ENCODE measurements around the gene GPHN.
"Not testable (repeated sequence)": the region's sequence is repeated elsewhere in the genome, so short reads cannot be mapped to it uniquely, and the experiment has no call there.

Gene GPHN

DNA sequence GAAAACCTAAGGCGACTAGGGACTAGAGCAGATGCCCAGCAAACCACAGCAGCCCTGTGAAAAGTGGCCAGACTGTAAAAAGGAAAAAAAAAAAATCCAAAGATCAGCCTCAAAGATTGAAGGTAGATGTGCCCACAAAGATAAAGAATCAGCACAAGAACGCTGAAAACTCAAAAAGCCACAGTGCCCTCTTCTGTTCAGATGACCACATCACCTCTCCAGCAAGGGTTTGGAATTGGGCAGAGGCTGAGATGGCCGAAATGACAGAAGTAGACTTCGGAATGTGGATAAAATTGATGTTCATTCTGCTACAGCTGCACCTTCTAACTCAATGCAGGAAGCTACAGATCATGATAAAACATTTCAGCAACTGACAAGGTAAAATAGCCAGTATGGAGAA, 154.4 kb downstream of the GPHN start:
- no peak for DNase-seq (ENCODE audit: low read depth)

- DNase-seq (ENCODE audit: low read depth): no peak
Measured at GRCh38 chr14:66677780-66678179, 169.8 kb downstream of the GPHN start.

- no peak for DNase-seq (ENCODE audit: low read depth)
Measured at GRCh38 chr14:66680216-66680615, 172.3 kb downstream of the GPHN start.

GRCh38 chr14:66696326-66696725, 188.4 kb downstream of the GPHN start:
- DNase-seq (ENCODE audit: low read depth): no peak

- no peak for DNase-seq (ENCODE audit: low read depth)
Measured at GRCh38 chr14:66698503-66698902, 190.6 kb downstream of the GPHN start.

GRCh38 chr14:66701813-66702212, 193.9 kb downstream of the GPHN start:
- DNase-seq (ENCODE audit: low read depth): no peak

DNA sequence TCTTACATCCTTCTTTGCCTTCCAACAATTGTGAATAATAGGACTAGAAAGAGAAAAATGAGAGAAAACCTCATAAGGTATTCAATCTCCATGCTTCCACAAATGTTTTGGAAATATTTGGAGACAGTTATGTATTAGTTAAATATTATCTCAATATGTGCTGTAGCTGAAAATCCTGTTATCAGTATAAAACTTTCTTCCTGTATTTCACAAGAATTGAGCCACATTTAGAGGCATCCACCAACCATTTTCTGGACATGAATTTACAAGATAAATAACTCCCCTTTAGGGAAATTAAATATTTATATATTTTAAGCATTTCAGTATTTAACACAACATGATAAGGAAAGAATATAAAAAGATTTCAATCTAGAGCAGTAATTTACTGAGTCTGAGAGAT, 200.3 kb downstream of the GPHN start:
- DNase-seq (ENCODE audit: low read depth): no peak

DNA sequence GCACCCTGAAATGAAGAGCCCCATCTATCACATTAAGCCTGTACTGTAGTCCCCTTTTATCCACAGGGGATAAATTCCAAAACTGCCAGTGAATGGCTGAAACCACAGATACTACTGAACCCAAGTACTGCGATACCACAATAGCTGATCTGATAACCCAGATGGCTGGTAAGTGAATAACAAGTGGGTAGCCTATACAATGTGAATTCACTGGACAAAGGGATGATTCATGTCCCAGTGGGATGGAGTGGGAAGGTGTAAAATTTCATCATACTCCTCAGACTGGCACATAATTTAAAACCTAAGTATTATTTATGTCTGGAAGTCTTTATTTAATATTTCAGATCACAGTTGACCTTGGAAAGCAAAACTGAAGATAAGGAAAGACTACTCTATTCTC, 201.3 kb downstream of the GPHN start:
- no peak for DNase-seq (ENCODE audit: low read depth)

GRCh38 chr14:66714291-66714690, 206.3 kb downstream of the GPHN start:
- DNase-seq (ENCODE audit: low read depth): not testable (repeated sequence)

DNA sequence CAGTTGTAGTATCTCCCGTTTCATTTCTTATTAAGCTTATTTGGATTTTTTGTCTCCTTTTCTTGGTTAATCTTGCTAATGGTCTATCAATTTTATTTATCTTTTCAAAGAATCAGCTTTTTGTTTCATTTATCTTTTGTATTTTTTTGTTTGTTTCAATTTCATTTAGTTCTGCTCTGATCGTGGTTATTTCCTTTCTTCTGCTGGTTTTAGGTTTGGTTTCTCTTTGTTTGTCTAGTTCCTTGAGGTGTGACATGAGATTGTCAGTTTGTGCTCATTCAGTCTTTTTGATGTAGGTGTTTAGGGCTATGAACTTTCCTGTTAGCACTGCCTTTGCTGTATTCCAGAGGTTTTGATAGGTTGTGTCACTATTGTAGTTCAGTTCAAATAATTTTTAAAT, 207.4 kb downstream of the GPHN start:
- not testable (repeated sequence) for DNase-seq (ENCODE audit: low read depth)

DNA sequence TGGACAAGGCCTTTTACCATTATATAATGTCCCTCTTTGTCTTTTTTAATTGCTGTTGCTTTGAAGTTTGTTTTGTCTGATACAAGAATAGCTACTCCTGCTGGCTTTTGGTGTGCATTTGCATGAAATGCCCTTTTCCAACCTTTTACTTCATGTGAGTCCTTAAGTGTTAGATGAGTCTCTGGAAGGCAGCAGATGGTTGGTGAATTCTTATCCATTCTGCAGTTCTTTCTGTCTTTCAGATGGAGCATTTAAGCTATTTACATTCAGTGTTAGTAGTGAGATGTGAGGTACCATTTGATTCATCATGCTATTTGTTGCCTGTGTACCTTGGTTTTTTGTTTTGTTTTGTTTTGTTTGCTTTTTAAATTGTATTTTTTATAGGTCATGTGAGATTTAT, 208.3 kb downstream of the GPHN start:
- no peak for DNase-seq (ENCODE audit: low read depth)

DNA sequence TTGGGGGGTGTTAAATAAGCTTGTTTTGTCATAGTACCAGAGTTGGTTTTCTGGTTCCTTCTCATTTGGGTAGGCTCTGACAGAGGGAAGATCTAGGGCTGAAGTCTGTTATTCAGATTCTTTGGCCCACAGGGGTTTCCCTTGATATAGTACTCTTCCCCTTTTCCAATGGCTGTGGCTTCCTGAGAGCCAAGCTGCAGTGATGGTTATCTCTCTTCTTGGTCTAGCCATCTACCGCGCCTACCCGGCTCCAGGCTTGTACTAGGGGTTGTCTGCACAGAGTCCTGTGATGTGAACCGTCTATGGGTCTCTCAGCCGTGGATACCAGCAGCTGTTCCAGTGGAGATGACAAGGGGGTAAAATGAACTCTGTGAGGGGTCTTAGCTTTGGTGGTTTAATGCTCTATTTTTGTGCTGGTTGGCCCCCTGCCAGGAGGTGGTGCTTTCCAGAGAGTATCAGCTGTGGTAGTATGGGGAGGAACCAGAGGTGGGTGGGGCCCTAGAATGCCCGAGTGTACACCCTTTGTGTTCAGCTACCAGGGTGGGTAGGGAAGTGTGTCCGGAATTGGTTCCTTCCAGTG, 209.7 kb downstream of the GPHN start:
- DNase-seq (ENCODE audit: low read depth): no peak

GRCh38 chr14:66724996-66725395, 217.0 kb downstream of the GPHN start:
- no peak for DNase-seq (ENCODE audit: low read depth)

DNA sequence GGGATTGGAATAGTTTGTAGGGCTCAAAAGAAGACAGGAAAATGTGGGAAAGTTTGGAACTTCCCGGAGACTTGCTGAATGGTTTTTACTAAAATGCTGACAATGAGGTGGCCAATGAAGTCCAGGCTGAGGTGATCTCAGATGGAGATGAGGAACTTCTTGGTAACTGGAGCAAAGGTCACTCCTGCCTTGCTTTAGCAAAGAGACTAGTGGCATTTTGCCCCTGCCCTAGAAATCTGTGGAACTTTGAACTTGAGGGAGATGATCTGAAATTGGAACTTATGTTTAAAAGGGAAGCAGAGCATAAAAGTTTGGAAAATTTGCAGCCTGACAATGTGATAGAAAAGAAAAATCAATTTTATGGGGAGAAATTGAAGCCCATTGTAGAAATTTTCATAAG, 223.4 kb downstream of the GPHN start:
- not testable (repeated sequence) for DNase-seq (ENCODE audit: low read depth)

GRCh38 chr14:66735853-66736252, 227.9 kb downstream of the GPHN start:
- DNase-seq (ENCODE audit: low read depth): no peak

DNA sequence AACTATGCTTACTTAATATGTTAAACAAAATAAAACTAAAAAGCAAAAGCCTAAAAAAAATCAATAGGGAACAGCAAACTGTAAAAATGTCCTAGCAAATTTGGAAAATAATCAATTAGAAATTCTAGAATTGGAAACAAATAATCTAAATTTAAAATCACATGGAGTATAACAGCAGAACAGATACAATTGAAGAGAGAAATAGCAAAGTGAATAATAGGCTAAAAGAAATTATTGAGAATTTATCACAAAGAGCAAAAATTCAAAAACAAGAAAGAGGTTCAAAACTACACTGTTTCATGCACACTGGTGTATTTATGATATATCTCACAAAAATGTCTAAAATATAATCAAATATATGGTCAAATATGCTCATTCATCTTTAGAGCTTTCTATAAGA, 231.9 kb downstream of the GPHN start:
- no peak for DNase-seq (ENCODE audit: low read depth)

- DNase-seq (ENCODE audit: low read depth): no peak
Measured at GRCh38 chr14:66745078-66745477, 237.1 kb downstream of the GPHN start.

GRCh38 chr14:66746316-66747006, 238.5 kb downstream of the GPHN start:
- no peak for DNase-seq (ENCODE audit: low read depth)

GRCh38 chr14:66752109-66752508, 244.2 kb downstream of the GPHN start:
- DNase-seq (ENCODE audit: low read depth): no peak

DNA sequence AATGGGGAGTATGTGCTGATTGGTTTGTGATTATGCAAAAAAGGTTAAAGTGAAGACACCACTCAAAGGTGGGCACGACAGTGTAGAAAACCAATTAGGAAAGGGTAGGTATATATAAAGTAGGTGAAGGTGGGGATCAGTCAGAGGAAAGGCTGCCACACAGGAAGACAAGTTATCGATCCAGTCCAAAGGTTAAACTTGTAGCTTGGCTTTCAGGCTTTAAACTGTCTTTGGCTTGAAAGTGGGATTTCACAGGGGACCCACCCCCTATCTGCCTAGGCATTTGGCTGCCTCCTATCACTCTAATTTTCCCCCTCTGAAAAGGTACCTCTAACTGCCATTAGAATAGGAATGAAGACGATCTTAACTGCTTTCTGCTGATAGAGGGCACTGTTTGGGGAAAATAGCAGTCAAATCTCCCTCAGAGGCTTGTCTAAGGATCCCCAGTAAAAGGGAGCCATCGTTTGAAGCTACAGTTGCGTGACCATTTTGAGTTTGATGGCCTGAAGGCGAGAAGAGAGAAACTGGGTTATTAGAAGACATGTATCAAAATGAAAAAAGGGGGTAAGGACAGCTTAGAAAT, 250.2 kb downstream of the GPHN start:
- no peak for DNase-seq (ENCODE audit: low read depth)

DNA sequence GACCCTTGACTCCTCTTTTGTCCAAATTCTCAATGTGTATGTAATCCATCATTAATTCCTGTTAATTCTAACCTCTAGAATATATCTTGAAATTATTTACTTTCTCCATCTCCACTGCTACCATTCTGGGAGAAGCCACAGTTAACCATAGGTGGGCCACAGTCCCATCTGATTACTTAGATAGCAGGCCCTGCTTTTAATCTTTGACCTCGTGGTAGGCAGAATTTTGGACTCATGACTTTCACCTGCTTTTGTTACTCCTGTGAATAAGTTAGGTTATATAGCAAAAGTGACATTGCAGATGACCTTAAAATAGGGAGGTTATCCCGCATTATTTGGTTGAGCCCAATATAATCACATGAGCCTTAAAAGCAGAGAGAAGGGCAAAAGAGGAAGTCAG, 264.2 kb downstream of the GPHN start:
- DNase-seq (ENCODE audit: low read depth): no peak

DNA sequence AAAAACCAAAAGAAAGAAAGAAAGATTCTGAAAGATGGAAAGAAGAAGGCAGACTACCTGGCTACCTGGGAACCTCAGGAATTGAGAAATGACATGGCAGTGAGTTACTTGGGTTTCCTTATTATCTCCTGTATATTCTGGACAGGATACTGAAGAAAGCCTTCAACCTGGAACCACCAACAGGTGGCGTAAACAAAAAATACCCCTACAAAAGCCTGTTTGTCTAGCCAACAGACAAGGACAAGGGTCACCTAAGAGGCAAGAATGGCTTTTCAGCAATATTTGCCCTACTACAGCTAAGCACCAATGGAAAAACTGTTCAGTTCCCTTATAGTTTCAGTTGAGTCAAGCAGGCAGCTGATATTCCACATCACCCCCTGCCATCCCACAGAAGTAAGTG, 274.9 kb downstream of the GPHN start:
- no peak for DNase-seq (ENCODE audit: low read depth)

DNA sequence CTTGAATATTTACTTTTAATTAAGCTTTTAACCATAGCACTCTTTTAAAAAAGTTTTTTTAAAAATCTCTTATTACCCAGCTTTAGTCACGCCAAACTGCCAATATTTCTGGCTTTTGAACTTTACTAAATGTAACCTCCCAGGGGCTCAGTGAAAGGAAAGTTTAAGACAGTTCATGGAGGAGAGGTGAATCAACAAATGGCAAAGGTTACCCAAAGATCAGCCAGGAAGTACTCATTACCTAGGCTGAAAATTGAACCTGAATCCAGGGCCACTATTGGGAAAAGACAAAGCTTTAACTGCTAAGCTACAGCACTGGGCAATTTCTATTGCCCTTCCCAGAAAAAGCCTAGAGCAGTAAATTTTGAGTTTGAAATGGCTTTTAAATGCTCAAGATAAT, 282.2 kb downstream of the GPHN start:
- no peak for DNase-seq (ENCODE audit: low read depth)

GRCh38 chr14:66802962-66803361, 295.0 kb downstream of the GPHN start:
- no peak for DNase-seq (ENCODE audit: low read depth)
